GM12878 (cell line): ENCODE results near the gene LRRC75A. TPM values are rescaled to one million over a fixed set of nuclear protein-coding genes. Genes with fewer than 3 reads are reported as not detected.

ENCODE experiments used
- ATAC-seq: fragments of 200-7000 bp; cut with Tn5 transposase; 3 replicates; pipeline ENCODE4 v1.9.1; 2020; ENCODE audit warnings: mild to moderate bottlenecking, moderate library complexity
- BruUV-seq: library from RNA; stranded (reverse); fragments of 400-500 nt; replicated peaks from 2 replicates; lab custom pipeline; 2021; lab: Mats Ljungman, UMichigan
- CTCF ChIA-PET: fragments of 300-600 bp; sonication (Branson Sonifier 250); formaldehyde crosslinking; extraction: SDS; loops from one replicate; lab custom pipeline; 2021; ENCODE audit warnings: inconsistent platforms; lab: Yijun Ruan, JAX
- POLR2A ChIA-PET: fragments of 350-600 bp; formaldehyde crosslinking; extraction: SDS; loops from one replicate; lab custom pipeline; 2021; ENCODE audit warnings: inconsistent platforms; lab: Charles Lee
- RAD21 ChIA-PET: fragments of 300-600 bp; sonication (Branson Sonifier 250); formaldehyde crosslinking; loops from one replicate; lab custom pipeline; 2023; ENCODE audit warnings: antibody characterized with exemption; ENCODE audit not compliant: unreplicated experiment; lab: Charles Lee
- SMC1A ChIA-PET: fragments of 300-600 bp; sonication (Branson Sonifier 250); formaldehyde crosslinking; loops from one replicate; lab custom pipeline; 2023; ENCODE audit not compliant: unreplicated experiment, uncharacterized antibody; lab: Charles Lee
- DNase-seq: peaks from one replicate; pipeline ENCODE4 v3.0.0-alpha.2; 2011; ENCODE audit warnings: low read depth, low spot score
- FAIRE-seq: peaks from 3 replicates; lab custom pipeline; 2011; peaks lifted over from hg19 to GRCh38; lab: Jason Lieb, UNC
- H2AFZ ChIP-seq: 2 replicates; pipeline ENCODE4 v1.6.0; 2011; ENCODE audit warnings: low read depth, low read length, control low read depth; ENCODE audit not compliant: control insufficient read depth
- H3K27ac ChIP-seq: 2 replicates; pipeline ENCODE4 v1.5.1; 2011; ENCODE audit warnings: control low read depth; ENCODE audit not compliant: control insufficient read depth, insufficient read depth
- H3K27me3 ChIP-seq, 2 experiments: replicated peaks in 1 of 2; 2 replicates each; pipeline versions ENCODE4 v1.6.0 to v1.6.1; 2011; ENCODE audit warnings: low read length in 1 of 2; ENCODE audit not compliant: control insufficient read depth in 2 of 2, insufficient read depth in 2 of 2
- H3K36me3 ChIP-seq, 2 experiments: 2 replicates each; pipeline ENCODE4 v1.5.1; 2011; ENCODE audit warnings: low read length in 1 of 2; ENCODE audit not compliant: control insufficient read depth in 2 of 2, insufficient read depth in 2 of 2
- H3K4me1 ChIP-seq: 2 replicates; pipeline ENCODE4 v1.6.1; 2011; ENCODE audit warnings: mild to moderate bottlenecking, low read length, moderate library complexity, mixed read lengths; ENCODE audit not compliant: control insufficient read depth, insufficient read depth
- H3K4me2 ChIP-seq: 2 replicates; pipeline ENCODE4 v1.6.0; 2011; ENCODE audit warnings: control low read depth; ENCODE audit not compliant: control insufficient read depth, insufficient read depth
- H3K4me3 ChIP-seq: fragments of 200-600 bp; sonication (generic); 2 replicates; pipeline ENCODE4 v1.5.1; 2016
- H3K79me2 ChIP-seq: 2 replicates; pipeline ENCODE4 v1.6.0; 2011; ENCODE audit warnings: low read length; ENCODE audit not compliant: control insufficient read depth, insufficient read depth
- H3K9ac ChIP-seq: 2 replicates; pipeline ENCODE4 v1.8.0; 2011; ENCODE audit warnings: low read length, control low read depth, mixed read lengths; ENCODE audit not compliant: control insufficient read depth, insufficient read depth
- H3K9me3 ChIP-seq: replicated peaks from 3 replicates; pipeline ENCODE4 v1.5.1; 2011; ENCODE audit warnings: mild to moderate bottlenecking, low read length; ENCODE audit not compliant: control insufficient read depth, insufficient read depth
- H4K20me1 ChIP-seq: 2 replicates; pipeline ENCODE4 v1.6.0; 2011; ENCODE audit not compliant: control insufficient read depth, insufficient read depth
- DPF2 ChIP-seq: fragments of 450-650 bp; IDR thresholded peaks from 2 replicates; pipeline ENCODE4 v1.6.1; 2017; ENCODE audit warnings: mild to moderate bottlenecking
- GATAD2B ChIP-seq: fragments of 450-650 bp; conservative IDR thresholded peaks from 2 replicates; pipeline ENCODE4 v1.6.1; 2017; ENCODE audit warnings: low read depth, mild to moderate bottlenecking, moderate library complexity
- KLF5 ChIP-seq: fragments of 450-650 bp; IDR thresholded peaks from 2 replicates; pipeline ENCODE4 v1.6.1; 2014; ENCODE audit warnings: mild to moderate bottlenecking; ENCODE audit not compliant: partially characterized antibody
- MYB ChIP-seq: fragments of 150-350 bp; IDR thresholded peaks from 2 replicates; pipeline ENCODE4 v1.6.1; 2014; ENCODE audit warnings: mild to moderate bottlenecking, low read depth, low read length, borderline replicate concordance
- PML ChIP-seq: IDR thresholded peaks from 2 replicates; pipeline ENCODE4 v1.6.1; 2012; ENCODE audit warnings: low read length, inconsistent platforms
- REST ChIP-seq: IDR thresholded peaks from 2 replicates; pipeline ENCODE4 v1.6.1; 2012; ENCODE audit warnings: mild to moderate bottlenecking, low read depth, low read length
- SIX5 ChIP-seq: IDR thresholded peaks from 2 replicates; pipeline ENCODE4 v1.6.1; 2011; ENCODE audit warnings: mild to moderate bottlenecking, low read depth, low read length, moderate library complexity; ENCODE audit not compliant: severe bottlenecking
- SMAD1 ChIP-seq: fragments of 450-650 bp; IDR thresholded peaks from 2 replicates; pipeline ENCODE4 v1.6.1; 2018; ENCODE audit warnings: mild to moderate bottlenecking, low read depth; ENCODE audit not compliant: partially characterized antibody
- ZBTB33 ChIP-seq: fragments of 450-650 bp; IDR thresholded peaks from 2 replicates; pipeline ENCODE4 v1.6.1; 2017; ENCODE audit warnings: mild to moderate bottlenecking
- ZBTB4 ChIP-seq: fragments of 450-650 bp; formaldehyde crosslinking; IDR thresholded peaks from 2 replicates; pipeline ENCODE4 v1.4.0; 2022; ENCODE audit warnings: mild to moderate bottlenecking, moderate library complexity
- WGBS: methylation state at CpG from one replicate; pipeline ENCODE4 v1.1.6; 2016; ENCODE audit warnings: low lambda C conversion rate; ENCODE audit not compliant: insufficient replicate concordance, insufficient coverage; ENCODE audit errors: missing lambda C conversion rate; 5-methylcytosine and 5-hydroxymethylcytosine counted together
- in situ Hi-C: fragments of 300-500 bp; cut with MboI; formaldehyde crosslinking; loops from 9 replicates; pipeline ENCODE4 v1.14.3; 2018; ENCODE audit warnings: mixed read lengths
- intact Hi-C: fragments of 100-400 bp; cut with micrococcal nuclease; formaldehyde crosslinking; loops from one replicate; pipeline ENCODE4 v1.14.2; 2022; ENCODE audit not compliant: unreplicated experiment
- polyA plus RNA-seq, 11 experiments: library from polyadenylated mRNA; depleted of rRNA in 4 of 11; unstranded in 6 of 11; stranded (reverse) in 5 of 11; fragments of >200 nt; fragmentation: Nextera tagmentation in 4 of 11; fragmentation: Illumina TruSeq in 1 of 11; extraction: Ambion mirVana in 4 of 11; extraction: Trizol in 1 of 11; gene quantifications; 1 replicate in 1 of 11; 2 replicates in 10 of 11; pipeline versions ENCODE4 v1.2.1 to v1.2.3, GENCODE V29; 2011 to 2016; ENCODE audit warnings: inconsistent platforms in 2 of 11, missing spikeins in 2 of 11, low read depth in 1 of 11
- total RNA-seq, 4 experiments: library from RNA; depleted of rRNA in 3 of 4; stranded (reverse); fragments of >200 nt in 3 of 4; fragmentation: Illumina TruSeq in 1 of 4; extraction: Trizol in 1 of 4; gene quantifications; 2 replicates each; pipeline versions ENCODE4 v1.2.1 to v1.2.3, GENCODE V29; 2013 to 2021
- TF ChIP-seq, protein P1 (sequence below): fragments of 450-650 bp; IDR thresholded peaks from 2 replicates; pipeline ENCODE4 v1.6.1; 2016; ENCODE audit warnings: mild to moderate bottlenecking, moderate library complexity, borderline replicate concordance

LRRC75A gene
- total and polyA plus RNA-seq, 10 of the 15 experiments (the other 5 are each of a cell fraction or from before 2014, with no cell fraction given) = 0.01 to 1.3 (median 0.09) TPM; not detected in 2

DNA sequence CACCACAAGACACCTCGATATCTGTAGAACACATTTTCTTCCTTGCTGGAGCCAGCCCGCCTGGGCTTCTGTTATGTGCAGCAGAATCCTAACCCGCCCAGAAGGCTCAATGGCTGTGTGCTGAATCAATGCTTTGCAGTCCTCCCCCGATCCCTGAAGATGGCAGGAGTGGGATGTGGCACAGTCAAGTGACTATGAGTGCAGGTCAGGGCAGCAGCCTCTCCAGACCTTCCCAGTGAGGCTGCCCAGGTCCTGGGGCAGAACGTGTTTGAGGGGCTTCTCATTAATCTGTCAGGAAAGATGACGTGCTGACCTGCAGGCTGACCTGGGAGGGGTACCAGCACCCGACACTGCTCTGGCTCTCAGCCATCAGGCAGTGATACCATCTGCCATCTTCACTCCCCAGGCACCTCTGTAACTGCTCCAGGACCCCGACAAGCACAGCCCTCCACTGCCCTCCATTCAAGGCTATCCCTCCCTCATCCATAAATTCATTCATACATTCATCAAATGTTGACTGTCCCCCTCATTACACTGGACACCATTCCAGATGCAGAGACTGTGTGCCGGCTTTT is 35.2 kb downstream of the LRRC75A start:
- ChIA-PET CTCF (interaction anchor here (1.5 kb wide), 1 partner anchor 64 kb away, joined by 3 read pairs; no protein-coding TSS in a partner anchor), SMC1A (no interaction called here), RAD21 (no interaction called here), POLR2A (no interaction called here)
- Histone ChIP-seq H3K4me1 (no peaks in the 10 kb centered on the region), H3K27ac (no peak overlapping the region), H3K27me3 (no peaks in the 10 kb centered on the region), H3K4me2 (no peak overlapping the region), H2AFZ (no peak overlapping the region), H3K9ac (no peak overlapping the region), H4K20me1 (no peaks in the 10 kb centered on the region), H3K9me3 (no peaks in the 10 kb centered on the region), H3K79me2 (no peaks in the 10 kb centered on the region), H3K36me3 (no peaks in the 10 kb centered on the region; a peak in 1 of 4 replicates), H3K4me3 (no peak overlapping the region)
- DNase-seq (no peak), FAIRE-seq (no peak), ATAC-seq (no peak)
- intact Hi-C loops (no loop called here), in situ Hi-C loops (no loop called here)
- 88% methylated on average over 9 of the region's 9 CpGs for WGBS
- BruUV-seq = no TSS peak
- TF ChIP-seq DPF2 (no peak), REST (no peak), KLF5 (no peak), ZBTB4 (no peak), PML (no peak), GATAD2B (no peak), MYB (no peak), SMAD1 (no peak), ZBTB33 (no peak), SIX5 (no peak)
- TF ChIP-seq, protein P1, sequence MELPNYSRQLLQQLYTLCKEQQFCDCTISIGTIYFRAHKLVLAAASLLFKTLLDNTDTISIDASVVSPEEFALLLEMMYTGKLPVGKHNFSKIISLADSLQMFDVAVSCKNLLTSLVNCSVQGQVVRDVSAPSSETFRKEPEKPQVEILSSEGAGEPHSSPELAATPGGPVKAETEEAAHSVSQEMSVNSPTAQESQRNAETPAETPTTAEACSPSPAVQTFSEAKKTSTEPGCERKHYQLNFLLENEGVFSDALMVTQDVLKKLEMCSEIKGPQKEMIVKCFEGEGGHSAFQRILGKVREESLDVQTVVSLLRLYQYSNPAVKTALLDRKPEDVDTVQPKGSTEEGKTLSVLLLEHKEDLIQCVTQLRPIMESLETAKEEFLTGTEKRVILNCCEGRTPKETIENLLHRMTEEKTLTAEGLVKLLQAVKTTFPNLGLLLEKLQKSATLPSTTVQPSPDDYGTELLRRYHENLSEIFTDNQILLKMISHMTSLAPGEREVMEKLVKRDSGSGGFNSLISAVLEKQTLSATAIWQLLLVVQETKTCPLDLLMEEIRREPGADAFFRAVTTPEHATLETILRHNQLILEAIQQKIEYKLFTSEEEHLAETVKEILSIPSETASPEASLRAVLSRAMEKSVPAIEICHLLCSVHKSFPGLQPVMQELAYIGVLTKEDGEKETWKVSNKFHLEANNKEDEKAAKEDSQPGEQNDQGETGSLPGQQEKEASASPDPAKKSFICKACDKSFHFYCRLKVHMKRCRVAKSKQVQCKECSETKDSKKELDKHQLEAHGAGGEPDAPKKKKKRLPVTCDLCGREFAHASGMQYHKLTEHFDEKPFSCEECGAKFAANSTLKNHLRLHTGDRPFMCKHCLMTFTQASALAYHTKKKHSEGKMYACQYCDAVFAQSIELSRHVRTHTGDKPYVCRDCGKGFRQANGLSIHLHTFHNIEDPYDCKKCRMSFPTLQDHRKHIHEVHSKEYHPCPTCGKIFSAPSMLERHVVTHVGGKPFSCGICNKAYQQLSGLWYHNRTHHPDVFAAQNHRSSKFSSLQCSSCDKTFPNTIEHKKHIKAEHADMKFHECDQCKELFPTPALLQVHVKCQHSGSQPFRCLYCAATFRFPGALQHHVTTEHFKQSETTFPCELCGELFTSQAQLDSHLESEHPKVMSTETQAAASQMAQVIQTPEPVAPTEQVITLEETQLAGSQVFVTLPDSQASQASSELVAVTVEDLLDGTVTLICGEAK = no peak
